ENCODE results near the gene ECT2L.

ECT2L gene

GRCh38 chr6:138805016-138805765, 9.3 kb downstream of the ECT2L start:
- DNase-seq (ENCODE audit: low read depth in 3 of 3), result no peak

GRCh38 chr6:138806889-138807288, 11.0 kb downstream of the ECT2L start:
- no peak for DNase-seq (ENCODE audit: low read depth in 3 of 3)

GRCh38 chr6:138809677-138810076, 13.8 kb downstream of the ECT2L start:
- no peak for DNase-seq (ENCODE audit: low read depth in 3 of 3)

- DNase-seq (ENCODE audit: low read depth in 3 of 3), result no peak
Measured at GRCh38 chr6:138811866-138812265, 16.0 kb downstream of the ECT2L start.

- no peak for DNase-seq (ENCODE audit: low read depth in 3 of 3)
Measured at GRCh38 chr6:138814179-138814834, 18.4 kb downstream of the ECT2L start.

- DNase-seq (ENCODE audit: low read depth in 3 of 3), result no peak
Measured at GRCh38 chr6:138815221-138815620, 19.3 kb downstream of the ECT2L start.

GRCh38 chr6:138815797-138816528, 20.1 kb downstream of the ECT2L start:
- no peak for DNase-seq (ENCODE audit: low read depth in 3 of 3)

GRCh38 chr6:138817799-138818198, 21.9 kb downstream of the ECT2L start:
- no peak for DNase-seq (ENCODE audit: low read depth in 3 of 3)

GRCh38 chr6:138818496-138819194, 22.8 kb downstream of the ECT2L start:
- no peak for DNase-seq (ENCODE audit: low read depth in 3 of 3)

GRCh38 chr6:138821519-138821918, 25.6 kb downstream of the ECT2L start:
- DNase-seq (ENCODE audit: low read depth in 3 of 3), result no peak

- DNase-seq (ENCODE audit: low read depth in 3 of 3), result no peak
Measured at GRCh38 chr6:138824482-138825144, 28.7 kb downstream of the ECT2L start.

GRCh38 chr6:138830248-138830647, 34.4 kb downstream of the ECT2L start:
- no peak for DNase-seq (ENCODE audit: low read depth in 3 of 3)

GRCh38 chr6:138832182-138832581, 36.3 kb downstream of the ECT2L start:
- no peak for DNase-seq (ENCODE audit: low read depth in 3 of 3)

GRCh38 chr6:138833816-138834539, 38.1 kb downstream of the ECT2L start:
- DNase-seq (ENCODE audit: low read depth in 3 of 3), result no peak

- no peak for DNase-seq (ENCODE audit: low read depth in 3 of 3)
Measured at GRCh38 chr6:138837246-138837645, 41.4 kb downstream of the ECT2L start.

- DNase-seq (ENCODE audit: low read depth in 3 of 3), result no peak
Measured at GRCh38 chr6:138844192-138844591, 48.3 kb downstream of the ECT2L start.

- DNase-seq (ENCODE audit: low read depth in 3 of 3), result no peak
Measured at GRCh38 chr6:138847884-138848283, 52.0 kb downstream of the ECT2L start.

GRCh38 chr6:138848461-138848860, 52.6 kb downstream of the ECT2L start:
- no peak for DNase-seq (ENCODE audit: low read depth in 3 of 3)

- no peak for DNase-seq (ENCODE audit: low read depth in 3 of 3)
Measured at GRCh38 chr6:138849791-138850190, 53.9 kb downstream of the ECT2L start.

GRCh38 chr6:138856654-138857053, 60.8 kb downstream of the ECT2L start:
- no peak for DNase-seq (ENCODE audit: low read depth in 3 of 3)

- no peak for DNase-seq (ENCODE audit: low read depth in 3 of 3)
Measured at GRCh38 chr6:138857775-138858174, 61.9 kb downstream of the ECT2L start.
